GM19193 (cell line): ENCODE data around the gene ABCG1.

Experiments used
- POLR2A ChIP-seq: IDR thresholded peaks from 4 replicates; pipeline ENCODE4 v1.6.1; 2011; ENCODE audit not compliant: insufficient read depth, insufficient read length; ENCODE audit errors: extremely low read depth

Gene ABCG1

DNA sequence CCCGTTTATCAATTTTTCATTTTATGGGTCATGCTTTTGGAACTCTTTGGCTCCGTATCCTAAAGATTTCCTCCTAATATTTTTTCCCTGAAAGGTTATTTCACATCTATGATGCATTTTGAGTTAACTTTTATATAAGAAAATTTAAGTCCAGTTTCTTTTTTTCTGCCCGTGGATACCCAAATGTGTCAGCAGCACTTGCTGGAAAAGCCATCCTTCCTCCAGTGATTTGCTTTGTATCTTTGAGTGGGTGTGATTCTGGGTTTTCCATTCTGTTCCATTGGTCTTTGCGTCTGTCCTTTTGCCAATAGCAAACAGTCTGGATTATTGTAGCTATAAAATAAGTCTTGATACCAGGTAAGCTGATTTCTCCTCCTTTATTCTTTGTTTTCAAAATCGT is 15.6 kb upstream of the ABCG1 start:
- no peak for TF ChIP-seq POLR2A

DNA sequence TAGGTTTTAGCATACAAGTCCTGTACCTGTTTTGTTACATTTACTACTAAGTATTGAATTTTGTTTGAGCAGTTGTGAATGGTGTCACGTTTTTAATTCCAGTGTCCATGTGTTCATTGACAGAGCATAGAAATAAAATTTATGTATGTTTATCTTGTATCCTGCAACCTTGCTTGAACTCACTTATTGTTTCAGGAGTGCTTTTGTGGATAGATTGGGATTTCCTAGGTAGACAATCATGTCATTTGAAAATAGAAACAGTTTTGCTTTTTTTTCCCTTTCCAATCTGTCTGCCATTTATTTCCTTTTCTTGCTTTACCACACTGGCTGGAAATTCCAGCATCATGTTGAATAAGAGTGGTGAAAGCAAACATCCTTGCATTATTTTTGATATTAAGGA is 15.0 kb upstream of the ABCG1 start:
- TF ChIP-seq POLR2A, result no peak

DNA sequence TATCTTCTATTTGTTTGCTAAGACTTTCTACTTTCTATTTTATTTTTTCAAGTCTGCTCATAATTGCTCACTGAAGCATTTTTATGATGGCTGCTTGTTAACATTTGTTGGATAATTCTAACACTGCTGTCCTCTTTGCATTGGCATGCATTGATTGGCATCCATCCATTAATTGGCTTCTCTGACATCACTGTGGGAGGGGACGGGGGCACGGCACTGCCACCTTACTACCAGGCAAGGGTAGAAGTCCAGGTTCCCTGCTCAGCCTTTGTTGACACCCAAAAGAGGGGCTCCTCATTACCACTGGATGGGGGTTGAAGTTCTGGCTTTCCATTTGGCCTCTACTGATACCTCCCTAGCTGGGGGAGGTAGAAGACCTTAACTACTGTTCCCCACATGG is 11.5 kb upstream of the ABCG1 start:
- no peak for TF ChIP-seq POLR2A

DNA sequence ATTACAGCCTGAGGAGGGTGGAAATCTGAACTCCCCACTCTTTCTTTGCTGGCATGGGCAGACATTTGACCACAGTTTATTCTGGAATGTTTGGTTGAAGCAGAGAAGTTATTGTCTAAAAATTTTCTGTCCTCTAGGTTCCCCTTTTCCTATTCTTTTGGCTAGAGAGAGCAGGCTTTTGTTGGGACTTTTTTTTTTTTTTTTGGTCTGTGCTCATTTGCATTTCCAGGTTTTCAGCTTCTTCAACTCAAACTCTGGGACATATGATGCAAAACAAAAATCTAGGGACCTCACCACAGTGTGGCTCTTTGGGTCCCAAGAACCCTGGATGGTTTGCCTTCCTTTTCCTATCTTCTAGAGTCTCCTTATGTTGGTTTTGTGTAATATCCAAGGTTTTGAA is 10.9 kb upstream of the ABCG1 start:
- no peak for TF ChIP-seq POLR2A

DNA sequence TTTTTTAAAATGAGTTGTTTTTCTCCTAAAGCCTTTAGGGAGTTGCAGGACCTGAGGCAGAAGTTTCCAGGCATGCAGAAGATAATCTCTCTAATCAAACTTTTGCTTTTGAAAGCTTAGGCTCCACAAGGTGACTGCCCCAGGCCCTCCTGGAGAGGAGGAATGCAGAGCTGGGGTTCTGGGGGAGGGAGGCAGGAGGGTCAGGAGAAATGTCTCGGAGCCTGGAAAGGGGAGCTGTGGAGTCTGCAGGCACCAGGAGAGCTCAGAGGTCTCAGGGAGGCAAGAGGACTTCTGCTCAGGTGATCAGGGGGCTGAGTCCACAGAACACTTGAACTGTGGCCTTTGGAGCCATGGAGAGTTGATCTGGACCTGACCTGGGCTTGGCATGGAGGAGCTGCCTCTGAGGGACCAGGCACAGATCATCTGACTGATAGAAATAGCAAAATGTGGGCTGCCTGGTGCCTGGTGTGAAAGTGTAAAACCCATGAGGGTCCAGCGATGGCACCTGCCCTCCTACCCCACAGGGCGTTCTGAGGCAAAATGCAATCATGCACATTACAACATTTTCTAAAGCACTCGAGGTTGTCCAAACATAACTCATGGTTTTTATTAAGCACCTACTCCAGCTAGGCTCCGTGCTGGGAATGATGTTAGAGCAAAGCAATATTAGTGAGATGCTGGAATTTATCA is 10.0 kb upstream of the ABCG1 start:
- TF ChIP-seq POLR2A, result no peak

DNA sequence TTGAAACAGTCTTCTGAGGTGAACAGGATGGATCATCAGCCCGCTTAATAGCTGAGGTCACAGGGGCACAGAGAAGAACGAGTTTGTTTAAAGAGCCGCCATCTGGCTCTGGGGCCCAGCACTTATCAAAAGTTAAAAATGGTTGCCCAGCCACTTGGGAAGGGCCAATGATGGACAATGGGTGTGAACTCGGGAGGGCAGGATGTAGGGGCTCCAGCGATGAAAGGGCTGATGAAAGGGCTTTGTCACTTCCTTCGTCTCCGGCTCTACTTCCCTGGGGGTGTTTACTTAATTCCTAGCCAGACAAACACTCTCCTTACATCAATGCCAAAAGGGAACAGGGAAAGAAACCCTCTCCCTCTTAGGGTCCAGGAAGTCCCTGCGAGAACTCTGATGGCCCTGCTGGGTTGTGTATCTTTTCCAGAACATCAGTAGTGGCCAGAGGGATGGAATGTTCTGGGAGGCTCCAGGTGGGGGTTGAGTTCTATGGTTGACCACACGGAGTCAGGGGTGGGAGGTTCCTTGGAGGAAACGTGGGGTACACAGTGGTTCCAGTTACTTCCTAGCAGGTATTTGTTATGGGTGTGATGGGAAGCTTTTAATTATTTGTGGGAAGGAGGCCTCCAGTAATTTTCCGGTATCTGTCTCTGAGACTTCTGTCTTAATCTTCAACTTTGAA is 9.0 kb upstream of the ABCG1 start:
- TF ChIP-seq POLR2A, result no peak

DNA sequence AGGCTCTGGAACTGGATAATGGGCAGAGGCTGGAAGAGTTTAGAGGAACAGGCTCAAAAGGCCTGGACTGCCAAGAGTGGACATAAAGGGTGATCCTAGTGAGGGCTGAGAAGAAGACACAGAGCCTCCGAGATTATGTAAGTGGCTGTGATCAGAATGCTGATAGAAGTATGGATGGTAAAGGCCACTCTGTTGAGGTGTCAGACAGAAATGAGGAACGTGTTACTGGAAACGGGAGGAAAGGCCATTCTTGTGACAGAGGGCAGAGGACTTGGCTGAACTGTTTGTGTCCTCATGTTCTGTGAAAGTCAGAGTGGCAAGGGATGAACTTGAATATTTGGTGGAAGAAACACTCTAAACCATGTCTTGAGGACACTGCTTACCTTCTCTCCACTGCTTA is 6.7 kb upstream of the ABCG1 start:
- TF ChIP-seq POLR2A, result no peak

DNA sequence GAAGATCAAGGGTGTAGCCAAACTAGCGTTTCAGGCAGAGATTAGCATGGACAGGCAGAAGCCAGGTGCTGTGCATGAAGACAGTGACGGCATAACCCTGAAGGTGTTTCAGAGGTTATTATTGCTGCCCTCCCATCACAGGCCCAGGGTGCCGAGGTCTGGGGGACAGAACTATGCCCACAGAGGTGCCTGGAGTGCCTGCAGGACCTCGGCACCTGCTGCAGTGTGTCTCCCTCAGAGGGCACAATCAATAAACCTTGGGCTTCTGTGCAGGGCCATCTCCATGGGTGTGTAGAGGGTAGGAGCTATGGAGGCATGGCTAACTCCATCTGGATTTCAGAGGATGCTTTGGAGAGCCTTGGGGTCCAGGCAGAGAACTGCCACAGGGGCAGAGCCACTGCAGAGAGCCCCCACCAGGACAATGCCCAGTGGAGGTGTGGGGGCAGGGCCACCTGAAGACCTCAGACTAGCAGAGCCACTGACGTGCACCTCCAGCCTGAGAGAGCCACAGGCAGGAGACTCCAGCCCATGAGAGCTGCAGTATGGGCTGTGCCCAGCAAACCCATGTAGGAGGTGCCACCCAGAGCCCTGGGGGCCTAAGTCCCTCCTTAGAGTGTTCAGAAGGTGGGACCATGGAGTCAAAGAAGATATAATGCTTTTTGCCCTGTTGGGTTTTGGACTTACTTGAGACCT is 5.7 kb upstream of the ABCG1 start:
- TF ChIP-seq POLR2A, result no peak

DNA sequence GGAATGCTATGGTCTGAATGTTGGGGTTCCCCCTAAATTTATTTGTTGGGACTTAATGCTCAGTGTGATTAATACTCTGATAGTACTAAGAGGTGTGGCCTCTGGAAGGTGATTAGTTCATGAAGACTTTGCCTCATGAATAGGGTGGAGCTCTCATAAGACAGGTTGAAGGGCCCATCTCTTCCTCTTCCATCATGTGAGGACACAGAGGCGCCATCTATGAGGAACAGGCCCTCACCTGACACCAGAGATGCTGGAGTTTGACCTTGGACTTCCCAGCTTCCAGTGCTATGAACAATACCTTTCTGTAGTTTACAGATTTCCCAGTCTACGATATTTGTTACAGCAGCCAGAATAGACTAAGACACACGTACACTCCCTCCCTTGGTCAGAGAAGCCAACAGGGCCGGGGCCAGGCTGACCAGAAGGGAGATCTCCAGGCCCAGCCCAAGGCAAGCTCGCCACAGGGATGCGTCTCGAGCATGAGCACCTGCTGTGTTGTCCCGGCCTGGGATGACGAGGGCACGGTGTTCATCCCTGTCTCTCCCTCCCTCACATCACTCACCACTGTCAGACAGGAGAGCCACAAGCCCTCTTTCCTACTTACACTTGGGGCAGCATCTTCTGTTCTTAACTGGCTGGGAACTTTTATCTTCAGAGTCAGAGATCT is 4.7 kb upstream of the ABCG1 start:
- TF ChIP-seq POLR2A, result no peak

DNA sequence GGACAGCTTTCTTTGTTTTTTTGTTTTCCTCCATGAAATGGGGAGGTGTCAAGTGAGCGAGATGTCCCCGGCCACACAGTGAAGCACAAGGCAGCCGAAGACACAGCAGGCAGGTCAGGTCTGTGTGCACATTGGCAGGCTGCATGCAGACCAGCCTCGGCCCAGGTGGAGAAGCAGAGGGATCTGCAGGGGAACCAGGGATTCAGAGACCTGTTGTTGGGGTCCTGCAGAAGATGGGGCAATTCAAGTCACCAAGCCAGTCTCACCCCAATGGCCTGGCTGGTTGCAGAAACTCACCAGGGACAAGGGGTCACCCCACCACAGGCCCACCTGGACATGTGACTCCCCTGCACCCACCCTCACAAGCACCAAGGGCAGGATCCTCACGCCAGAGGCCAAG is 4.0 kb upstream of the ABCG1 start:
- TF ChIP-seq POLR2A, result no peak

DNA sequence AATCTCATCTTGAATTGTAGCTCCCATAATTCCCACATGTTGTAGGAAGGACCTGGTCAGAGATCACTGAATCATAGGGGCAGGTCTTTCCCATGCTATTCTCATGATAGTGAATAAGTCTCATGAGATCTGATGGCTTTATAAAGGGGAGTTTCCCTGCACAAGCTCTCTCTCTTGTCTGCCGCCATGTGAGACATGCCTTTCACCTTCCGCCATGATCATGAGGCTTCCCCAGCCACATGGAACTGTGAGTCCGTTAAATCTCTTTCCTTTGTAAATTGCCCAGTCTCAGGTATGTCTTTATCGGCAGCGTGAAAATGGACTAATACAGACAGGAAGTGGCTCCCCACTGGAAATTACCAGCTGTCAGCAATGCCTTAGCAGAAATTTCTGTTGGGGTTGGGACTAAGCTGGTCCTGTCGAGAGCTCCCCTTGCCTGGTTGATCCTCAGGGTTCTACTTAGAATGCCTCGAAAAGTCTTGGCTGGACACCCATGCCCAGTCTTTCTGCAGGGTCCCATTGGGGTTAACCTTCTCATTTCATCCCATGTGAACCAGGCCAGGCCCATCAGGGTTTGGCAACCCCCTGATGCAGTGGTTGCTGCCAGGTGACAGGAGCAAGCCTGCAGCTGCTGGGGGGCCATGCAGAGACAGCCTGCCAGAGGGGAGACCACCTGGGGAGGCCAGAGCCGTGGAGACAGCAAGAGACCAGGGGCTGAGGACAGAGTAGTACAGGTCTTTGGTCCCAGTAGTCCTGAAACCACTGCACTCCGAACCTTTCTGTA is 2.8 kb upstream of the ABCG1 start:
- TF ChIP-seq POLR2A, result no peak

DNA sequence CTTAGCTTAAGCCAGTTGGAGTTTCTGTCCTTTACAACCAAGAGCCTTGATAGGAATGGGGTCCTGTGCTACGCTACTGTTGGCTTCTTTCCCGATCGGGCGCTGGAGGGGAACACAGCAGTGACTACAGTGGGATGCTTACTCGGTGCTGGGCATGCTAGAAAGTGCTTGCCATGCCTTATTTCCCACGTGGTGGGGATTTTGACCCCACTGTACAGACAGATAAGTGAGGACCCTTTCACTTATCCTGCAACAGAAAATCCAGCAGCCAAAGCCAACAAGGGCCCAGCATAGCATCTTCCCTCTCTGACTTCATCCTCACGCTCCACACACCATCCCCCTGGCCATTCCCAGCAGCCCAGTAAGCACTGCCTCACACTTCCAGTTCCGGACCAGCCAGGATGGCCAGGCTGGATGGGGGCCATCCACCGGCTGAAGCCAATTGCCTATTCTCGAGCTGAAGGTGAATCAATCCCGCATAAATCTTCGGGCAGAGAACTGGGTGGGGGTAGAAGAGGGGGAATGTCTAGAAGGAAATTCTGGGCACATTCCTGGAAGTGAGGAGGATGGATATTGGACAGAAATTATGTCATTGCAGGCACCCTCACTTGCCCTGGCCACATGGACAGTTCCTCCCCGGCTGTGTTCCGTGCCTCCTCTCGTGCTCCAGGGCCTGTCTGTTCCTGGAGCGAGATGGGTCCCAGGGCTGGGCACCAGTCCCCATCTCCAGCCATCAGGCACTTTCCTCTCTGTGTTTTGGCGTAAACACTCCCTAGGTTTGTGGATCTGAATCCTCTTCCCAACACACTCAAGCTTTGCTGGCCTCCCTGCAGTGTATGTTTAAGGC is 2.0 kb upstream of the ABCG1 start:
- TF ChIP-seq POLR2A, result no peak

DNA sequence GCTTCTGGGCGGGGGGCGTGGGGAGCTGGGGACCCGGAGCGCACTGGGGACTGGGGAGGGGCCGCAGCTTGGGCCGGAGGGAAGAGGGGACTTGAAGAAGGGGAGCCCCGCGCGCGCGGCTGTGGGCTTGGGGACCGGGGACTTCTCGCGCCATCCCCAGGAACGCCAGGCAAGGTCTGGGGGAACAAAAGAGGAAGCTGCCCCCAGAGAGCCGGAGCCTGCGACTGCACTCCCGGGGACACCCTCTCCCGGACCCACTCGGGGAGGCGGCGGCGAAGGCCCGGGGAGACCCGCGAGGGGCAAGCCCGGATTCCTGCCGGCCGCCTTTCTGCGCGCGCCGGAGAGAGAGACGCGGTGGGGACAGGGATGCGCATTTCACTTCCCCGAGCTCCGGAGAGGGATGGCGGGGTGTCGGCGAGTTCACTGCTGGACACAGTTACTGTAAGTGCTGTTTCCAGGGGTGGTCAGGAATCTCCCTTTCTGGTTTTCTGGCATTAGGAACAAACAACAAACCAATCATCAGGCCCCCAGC is 732 bp downstream of the ABCG1 start:
- no peak for TF ChIP-seq POLR2A
